Measurements from ENCODE around the gene FAM234B. TPM values are rescaled to one million over a fixed set of nuclear protein-coding genes. Genes with fewer than 3 reads are reported as not detected.

Gene FAM234B
- total RNA-seq, 4 donors from 2014 or later = 1.2 to 6.7 (median 5.0) TPM

GRCh38 chr12:13120413-13120812 is 76.2 kb downstream of the FAM234B start:
- Histone ChIP-seq H3K4me1 (peaks cover 0 to 12% (median 4%) of the 10 kb centered on the region in 4 donors), H3K4me3 (no peak overlapping the region), H3K9me3 (no peaks in the 10 kb centered on the region), H3K36me3 (no peaks in the 10 kb centered on the region), H3K27ac (replicated peaks in 1 of 4) (no peak overlapping the region), H3K27me3 (no peaks in the 10 kb centered on the region)
- intact Hi-C loops (cut with DNase I) = no loop called here
- 76% methylated on average over 3 of the region's 3 CpGs for WGBS
- DNase-seq (ENCODE audit: extremely low spot score) = no peak
- TF ChIP-seq EP300 (IDR thresholded peaks at IDR 0.05) = no peak
- no peak for TF ChIP-seq CTCF (IDR thresholded peaks at IDR 0.05)
- no peak for TF ChIP-seq POLR2A (IDR thresholded peaks at IDR 0.05; ENCODE audit: low read depth)
- TF ChIP-seq POLR2AphosphoS5 (IDR thresholded peaks at IDR 0.05) = no peak

- Histone ChIP-seq H3K4me3 (no peak overlapping the region), H3K27ac (replicated peaks in 1 of 4) (no peak overlapping the region), H3K9me3 (no peaks in the 10 kb centered on the region), H3K36me3 (no peaks in the 10 kb centered on the region), H3K4me1 (peaks cover 0 to 6% (median 2%) of the 10 kb centered on the region in 4 donors), H3K27me3 (no peaks in the 10 kb centered on the region)
- no peak for DNase-seq (ENCODE audit: extremely low spot score)
- TF ChIP-seq EP300 (IDR thresholded peaks at IDR 0.05) (no peak), CTCF (IDR thresholded peaks at IDR 0.05) (no peak), POLR2AphosphoS5 (IDR thresholded peaks at IDR 0.05) (no peak), POLR2A (IDR thresholded peaks at IDR 0.05; ENCODE audit: low read depth) (no peak)
- intact Hi-C loops (cut with DNase I) = no loop called here
- 86% methylated on average over 5 of the region's 5 CpGs for WGBS
These were observed 77.4 kb downstream of the FAM234B start for GRCh38 chr12:13121568-13121967.

- no peak for DNase-seq (ENCODE audit: extremely low spot score)
- intact Hi-C loops (cut with DNase I) = no loop called here
These were observed 80.7 kb downstream of the FAM234B start for GRCh38 chr12:13124656-13125505.

GRCh38 chr12:13125996-13126395 is 81.8 kb downstream of the FAM234B start:
- no peak for DNase-seq (ENCODE audit: extremely low spot score)
- Histone ChIP-seq H3K36me3 (no peaks in the 10 kb centered on the region), H3K27ac (replicated peaks in 1 of 4) (no peak overlapping the region), H3K9me3 (no peaks in the 10 kb centered on the region), H3K4me1 (no peaks in the 10 kb centered on the region), H3K4me3 (no peak overlapping the region), H3K27me3 (no peaks in the 10 kb centered on the region)
- WGBS = 89% methylated on average over 2 of the region's 2 CpGs
- intact Hi-C loops (cut with DNase I) = no loop called here
- TF ChIP-seq POLR2A (IDR thresholded peaks at IDR 0.05; ENCODE audit: low read depth) (no peak), POLR2AphosphoS5 (IDR thresholded peaks at IDR 0.05) (no peak), CTCF (IDR thresholded peaks at IDR 0.05) (no peak), EP300 (IDR thresholded peaks at IDR 0.05) (no peak)

More at GRCh38 chr12:13124656-13125505, 80.7 kb downstream of the FAM234B start:
- TF ChIP-seq CTCF (IDR thresholded peaks at IDR 0.05) (no peak), POLR2A (IDR thresholded peaks at IDR 0.05; ENCODE audit: low read depth) (no peak), POLR2AphosphoS5 (IDR thresholded peaks at IDR 0.05) (no peak)
- no peaks in the 10 kb centered on the region for H3K9me3 ChIP-seq
- no peaks in the 10 kb centered on the region for H3K4me1 ChIP-seq
- H3K27ac ChIP-seq (replicated peaks in 1 of 4) = no peak overlapping the region
- 73% methylated on average over 8 of the region's 8 CpGs for WGBS
- H3K27me3 ChIP-seq = no peaks in the 10 kb centered on the region
- no peaks in the 10 kb centered on the region for H3K36me3 ChIP-seq
- no peak overlapping the region for H3K4me3 ChIP-seq

All from esophagus muscularis mucosa (tissue), 4 donors.